ENCODE data around the gene SOAT2.
A peak's percentile ranks its signal among the peaks of the same experiment; 100 is the strongest.
"Not testable (repeated sequence)": the region's sequence is repeated elsewhere in the genome, so short reads cannot be mapped to it uniquely, and the experiment has no call there.

The SOAT2 gene

DNA sequence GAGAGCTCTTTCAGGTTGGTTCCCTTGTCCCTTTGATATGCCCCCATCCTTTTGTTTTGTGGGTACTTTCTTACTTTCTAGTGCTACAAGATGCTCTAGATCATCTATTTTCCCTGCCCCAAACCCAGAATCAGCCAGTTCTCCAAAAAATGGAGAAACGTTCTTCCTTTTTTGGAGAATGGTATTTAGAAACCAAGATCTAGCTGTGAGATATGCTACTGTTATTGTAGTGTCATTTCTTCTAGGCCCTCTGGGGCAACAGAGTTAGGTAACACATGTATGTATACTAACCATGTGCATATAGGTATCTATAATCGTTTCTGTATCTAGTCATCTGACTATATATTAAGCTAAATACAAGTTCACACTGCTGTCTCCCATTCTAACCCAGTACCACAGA is 12.7 kb upstream of the SOAT2 start:
- DNase-seq (ENCODE audit: low spot score): no peak
- Mint-ChIP-seq H3K27ac (no peak overlapping the region), H3K36me3 (ENCODE audit: low read depth) (no peaks in the 10 kb centered on the region), H3K9me3 (no peaks in the 10 kb centered on the region), H3K4me3 (no peak overlapping the region), H3K4me1 (ENCODE audit: low read depth) (peaks cover 3% of the 10 kb centered on the region), H3K27me3 (ENCODE audit: low read depth) (peaks cover 26% of the 10 kb centered on the region)

DNA sequence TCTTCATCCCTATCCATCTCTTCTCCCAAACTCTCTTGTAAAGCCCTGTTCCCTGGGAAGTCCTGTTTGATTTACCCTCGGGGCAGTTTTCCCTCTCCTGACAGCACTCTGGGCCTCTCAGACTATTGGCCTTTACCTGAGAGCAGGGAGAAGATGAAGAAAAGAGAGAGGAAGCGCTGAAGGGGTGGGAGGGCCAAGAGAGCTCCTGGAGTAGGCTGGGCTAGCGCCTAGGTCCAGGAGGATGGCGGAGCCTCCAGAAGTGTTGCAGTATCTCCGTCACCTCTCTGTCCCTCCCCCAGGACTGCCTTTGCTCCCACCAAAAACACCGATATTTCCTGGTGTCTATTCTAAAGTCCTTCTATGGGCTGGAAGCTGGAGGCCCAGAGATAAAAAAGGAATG is 11.5 kb upstream of the SOAT2 start:
- Mint-ChIP-seq H3K36me3 (ENCODE audit: low read depth) (no peaks in the 10 kb centered on the region), H3K27ac (no peak overlapping the region), H3K9me3 (no peaks in the 10 kb centered on the region), H3K4me3 (no peak overlapping the region), H3K27me3 (ENCODE audit: low read depth) (peaks cover 28% of the 10 kb centered on the region), H3K4me1 (ENCODE audit: low read depth) (peaks cover 3% of the 10 kb centered on the region)
- no peak for DNase-seq (ENCODE audit: low spot score)

DNA sequence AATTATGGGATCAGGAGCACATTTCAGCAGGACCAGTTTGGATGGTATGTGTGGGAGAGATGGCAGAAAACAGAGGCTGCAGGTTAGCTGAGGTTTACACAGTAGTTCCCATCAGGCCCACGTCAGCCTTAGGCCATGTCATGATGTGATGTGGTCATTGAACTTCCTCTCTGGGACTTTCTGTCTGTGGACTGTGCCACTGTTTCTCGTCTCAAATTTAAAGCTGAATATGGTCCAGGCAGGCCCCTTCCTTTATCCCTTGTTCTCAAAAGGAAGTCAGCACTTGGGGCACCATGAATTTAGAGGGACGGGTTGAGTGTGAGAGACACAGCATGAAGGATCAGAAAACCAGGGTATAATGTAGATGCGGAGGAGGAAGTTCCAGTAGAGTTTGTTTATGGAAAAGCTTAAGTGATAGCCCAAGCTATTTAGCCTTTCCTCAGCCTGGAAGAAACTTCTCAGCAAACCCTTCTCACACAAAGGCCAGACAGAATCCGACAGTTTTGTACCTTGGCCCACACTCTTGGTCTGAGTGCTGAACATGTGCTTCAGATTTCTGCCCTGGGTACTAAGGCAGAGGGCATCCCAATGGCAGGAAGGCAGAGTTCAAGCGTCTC is 9.4 kb upstream of the SOAT2 start:
- no peaks in the 10 kb centered on the region for H3K9me3 Mint-ChIP-seq
- peaks cover 24% of the 10 kb centered on the region for H3K27me3 Mint-ChIP-seq (ENCODE audit: low read depth)
- DNase-seq (ENCODE audit: low spot score): no peak
- H3K27ac Mint-ChIP-seq: no peak overlapping the region
- no peak overlapping the region for H3K4me3 Mint-ChIP-seq
- H3K4me1 Mint-ChIP-seq (ENCODE audit: low read depth): peaks cover 16% of the 10 kb centered on the region
- no peaks in the 10 kb centered on the region for H3K36me3 Mint-ChIP-seq (ENCODE audit: low read depth)

DNA sequence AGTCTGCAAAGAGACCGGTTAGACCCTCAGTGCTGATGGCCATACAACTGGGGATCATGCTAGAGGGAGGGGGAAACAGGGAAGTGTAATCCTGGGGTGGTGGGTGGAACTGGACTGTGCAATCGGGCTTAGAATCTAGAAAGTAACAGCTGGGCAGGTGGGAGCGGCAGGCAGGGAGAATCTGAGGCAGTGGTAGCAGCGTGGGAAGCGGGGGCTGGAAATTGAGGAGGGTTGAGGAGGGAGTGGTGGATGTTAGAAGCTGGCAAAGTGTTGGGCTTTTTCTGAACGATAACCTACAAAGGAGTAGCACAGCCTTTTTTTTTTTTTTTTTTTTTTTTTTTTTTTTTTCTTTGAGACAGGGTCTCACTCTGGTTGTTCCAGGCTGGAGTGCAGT is 8.9 kb upstream of the SOAT2 start:
- H3K9me3 Mint-ChIP-seq: no peaks in the 10 kb centered on the region
- no peak overlapping the region for H3K4me3 Mint-ChIP-seq
- peaks cover 24% of the 10 kb centered on the region for H3K27me3 Mint-ChIP-seq (ENCODE audit: low read depth)
- peaks cover 21% of the 10 kb centered on the region for H3K4me1 Mint-ChIP-seq (ENCODE audit: low read depth)
- no peak for DNase-seq (ENCODE audit: low spot score)
- H3K36me3 Mint-ChIP-seq (ENCODE audit: low read depth): no peaks in the 10 kb centered on the region
- no peak overlapping the region for H3K27ac Mint-ChIP-seq

DNA sequence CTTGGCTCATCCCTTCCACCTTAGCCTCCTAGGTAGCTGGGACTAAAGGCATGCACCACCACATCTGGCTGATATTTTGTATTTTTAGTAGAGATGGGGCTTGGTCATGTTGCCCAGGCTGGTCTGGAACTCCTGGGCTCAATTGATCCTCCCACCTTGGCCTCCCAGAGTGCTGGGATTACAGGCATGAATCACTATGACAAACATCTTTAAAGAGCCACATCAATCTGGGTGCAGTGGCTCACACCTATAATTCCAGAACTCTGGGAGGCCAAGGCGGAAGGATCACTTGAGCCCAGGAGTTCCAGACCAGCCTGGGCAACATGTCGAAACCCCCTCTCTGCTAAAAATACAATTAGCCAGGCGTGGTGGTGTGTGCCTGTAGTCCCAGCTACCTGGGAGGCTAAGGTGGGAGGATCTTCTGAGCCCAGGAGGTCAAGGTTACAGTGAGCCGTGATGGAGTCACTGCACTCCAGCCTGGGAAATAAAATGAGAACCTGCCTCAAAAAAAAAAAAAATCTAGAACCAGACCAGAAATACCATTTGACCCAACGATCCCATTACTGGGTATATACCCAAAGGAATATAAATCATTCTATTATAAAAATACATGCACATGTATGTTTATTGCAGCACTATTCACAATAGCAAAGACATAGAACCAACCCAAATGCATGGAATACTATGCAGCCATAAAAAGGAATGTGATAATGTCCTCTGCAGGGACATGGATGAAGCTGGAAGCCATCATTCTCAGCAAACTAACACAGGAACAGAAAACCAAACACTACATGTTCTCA is 8.3 kb upstream of the SOAT2 start:
- not testable (repeated sequence) for H3K4me3 Mint-ChIP-seq; H3K9me3 Mint-ChIP-seq; H3K36me3 Mint-ChIP-seq (ENCODE audit: low read depth); H3K27ac Mint-ChIP-seq; DNase-seq (ENCODE audit: low spot score)
- peaks cover 24% of the 10 kb centered on the region for H3K27me3 Mint-ChIP-seq (ENCODE audit: low read depth)
- peaks cover 22% of the 10 kb centered on the region for H3K4me1 Mint-ChIP-seq (ENCODE audit: low read depth)

DNA sequence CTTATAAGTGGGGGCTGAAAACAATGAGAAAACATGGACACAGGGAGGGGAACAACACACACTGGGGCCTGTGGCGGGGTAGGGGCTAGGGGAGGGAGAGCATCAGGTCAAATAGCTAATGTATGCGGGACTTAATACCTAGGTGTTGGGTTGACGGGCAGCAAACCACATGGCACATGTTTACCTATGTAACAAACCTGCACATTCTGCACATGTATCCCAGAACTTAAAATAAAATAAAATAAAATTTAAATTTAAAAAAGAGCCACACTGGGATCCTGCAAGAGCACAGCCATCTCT is 7.7 kb upstream of the SOAT2 start:
- not testable (repeated sequence) for H3K36me3 Mint-ChIP-seq (ENCODE audit: low read depth); H3K9me3 Mint-ChIP-seq; DNase-seq (ENCODE audit: low spot score); H3K4me3 Mint-ChIP-seq; H3K27ac Mint-ChIP-seq
- Mint-ChIP-seq H3K27me3 (ENCODE audit: low read depth) (peaks cover 22% of the 10 kb centered on the region), H3K4me1 (ENCODE audit: low read depth) (peaks cover 24% of the 10 kb centered on the region)

DNA sequence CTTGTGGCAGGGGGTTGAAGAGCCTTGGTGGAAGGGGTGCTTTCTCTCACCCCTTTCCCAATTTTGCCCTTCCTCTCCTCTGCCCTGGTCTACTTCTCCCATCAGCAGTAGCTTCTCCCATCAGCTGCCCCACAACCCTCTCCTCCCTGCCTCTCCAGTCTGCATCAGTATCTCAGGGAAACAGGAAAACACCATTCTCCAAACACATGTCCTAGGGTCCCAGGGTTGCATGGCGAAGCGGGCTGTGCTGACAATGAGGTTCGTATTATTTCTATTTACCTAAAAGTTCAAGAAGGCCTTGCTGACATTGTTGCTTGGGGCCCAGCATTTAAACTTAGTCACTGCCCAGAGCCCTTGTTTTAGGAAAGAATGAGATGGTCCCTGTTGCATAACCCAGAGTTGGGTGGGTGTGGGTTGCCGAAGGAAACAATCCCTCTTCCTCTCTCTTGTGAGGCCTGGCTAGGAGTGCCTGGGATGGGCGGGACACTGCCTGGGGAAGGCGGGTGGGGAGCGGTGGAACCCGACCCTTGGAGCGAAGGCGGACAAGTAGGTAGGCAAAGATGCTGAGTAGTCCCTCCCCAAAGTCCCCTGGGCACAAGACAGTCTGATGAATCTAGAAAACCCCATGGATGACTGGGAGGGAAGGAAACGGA is 7.1 kb upstream of the SOAT2 start:
- Mint-ChIP-seq H3K4me3 (no peak overlapping the region), H3K27ac (no peak overlapping the region), H3K36me3 (ENCODE audit: low read depth) (no peaks in the 10 kb centered on the region), H3K9me3 (no peaks in the 10 kb centered on the region), H3K27me3 (ENCODE audit: low read depth) (peaks cover 22% of the 10 kb centered on the region), H3K4me1 (ENCODE audit: low read depth) (peaks cover 25% of the 10 kb centered on the region)
- no peak for DNase-seq (ENCODE audit: low spot score)

DNA sequence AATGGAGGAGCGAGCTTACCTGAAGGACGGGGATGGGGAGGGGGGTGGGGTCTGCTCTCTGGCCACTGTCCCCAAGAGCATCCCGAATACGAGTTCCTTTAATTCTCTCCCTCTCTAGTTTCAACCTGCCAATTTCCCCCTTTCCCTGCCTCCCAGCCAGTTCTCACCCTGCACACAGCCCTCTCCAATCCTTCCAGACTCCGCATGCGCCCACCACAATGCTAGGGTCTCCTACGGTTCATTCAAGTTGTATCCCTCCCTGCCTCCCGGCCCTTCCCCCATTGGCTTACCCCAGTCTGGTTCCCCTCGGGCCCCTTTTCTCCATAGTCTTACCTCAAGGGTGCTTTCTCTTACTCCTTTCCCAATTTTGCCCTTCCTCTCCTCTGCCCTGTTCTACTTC is 6.5 kb upstream of the SOAT2 start:
- H3K27ac Mint-ChIP-seq: no peak overlapping the region

DNA sequence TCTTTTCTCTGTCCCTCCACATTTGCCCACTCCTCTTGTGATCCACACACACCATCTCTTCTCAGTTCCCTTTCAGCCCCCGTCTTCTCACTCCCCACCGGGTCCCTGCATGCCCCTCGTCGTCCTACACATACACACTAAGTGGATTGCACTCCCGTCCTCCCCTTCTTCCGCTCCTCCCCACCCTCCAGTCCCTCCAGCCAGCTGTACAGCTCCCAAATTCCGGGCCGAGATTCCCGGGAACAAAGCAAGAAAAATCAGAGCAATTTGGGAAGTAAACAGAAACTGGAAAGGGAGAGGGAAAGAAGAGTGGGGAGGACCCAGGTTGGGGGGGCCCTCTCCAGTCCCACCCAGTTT is 6.1 kb upstream of the SOAT2 start:
- no peak for DNase-seq (ENCODE audit: low spot score)
- no peaks in the 10 kb centered on the region for H3K36me3 Mint-ChIP-seq (ENCODE audit: low read depth)
- H3K27me3 Mint-ChIP-seq (ENCODE audit: low read depth): peaks cover 18% of the 10 kb centered on the region
- H3K4me1 Mint-ChIP-seq (ENCODE audit: low read depth): peaks cover 27% of the 10 kb centered on the region
- no peak overlapping the region for H3K27ac Mint-ChIP-seq
- H3K4me3 Mint-ChIP-seq: peak overlapping the region; percentile 65
- H3K9me3 Mint-ChIP-seq: no peaks in the 10 kb centered on the region

More for the DNA sequence above, 6.5 kb upstream of the SOAT2 start:
- Mint-ChIP-seq H3K4me1 (ENCODE audit: low read depth) (peaks cover 25% of the 10 kb centered on the region), H3K27me3 (ENCODE audit: low read depth) (peaks cover 20% of the 10 kb centered on the region), H3K9me3 (no peaks in the 10 kb centered on the region), H3K4me3 (peak overlapping the region; percentile 65), H3K36me3 (ENCODE audit: low read depth) (no peaks in the 10 kb centered on the region)
- no peak for DNase-seq (ENCODE audit: low spot score)

DNA sequence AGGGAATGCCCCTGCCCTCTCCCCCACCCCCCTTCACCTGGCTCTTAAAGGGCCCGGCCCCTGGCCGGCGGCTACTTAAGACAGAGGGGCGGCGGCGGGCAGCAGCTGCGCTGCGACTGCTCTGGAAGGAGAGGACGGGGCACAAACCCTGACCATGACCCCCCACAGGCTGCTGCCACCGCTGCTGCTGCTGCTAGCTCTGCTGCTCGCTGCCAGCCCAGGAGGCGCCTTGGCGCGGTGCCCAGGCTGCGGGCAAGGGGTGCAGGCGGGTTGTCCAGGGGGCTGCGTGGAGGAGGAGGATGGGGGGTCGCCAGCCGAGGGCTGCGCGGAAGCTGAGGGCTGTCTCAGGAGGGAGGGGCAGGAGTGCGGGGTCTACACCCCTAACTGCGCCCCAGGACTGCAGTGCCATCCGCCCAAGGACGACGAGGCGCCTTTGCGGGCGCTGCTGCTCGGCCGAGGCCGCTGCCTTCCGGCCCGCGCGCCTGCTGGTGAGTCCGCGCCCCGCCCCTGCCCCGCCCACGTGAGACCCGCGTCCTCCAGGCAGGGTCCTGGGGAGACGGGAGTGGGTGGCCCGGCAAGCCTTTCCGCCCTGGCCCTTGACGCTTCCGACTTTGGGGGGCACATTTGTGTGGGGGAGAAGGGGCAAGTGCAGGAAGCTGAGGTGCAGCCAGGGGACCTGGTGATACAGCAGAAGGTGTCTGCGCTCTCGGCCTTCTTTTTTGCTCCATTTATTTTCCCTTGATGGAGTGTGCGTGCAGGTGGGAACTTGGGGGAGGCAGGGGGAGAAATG is 5.5 kb upstream of the SOAT2 start, which contains the start of gene IGFBP6:
TSS of gene IGFBP6 (plus strand) at position 104 of the 790 bp plus-strand sequence. CDS start at position 155, 51 bp downstream.
- Mint-ChIP-seq H3K36me3 (ENCODE audit: low read depth) (no peaks in the 10 kb centered on the region), H3K9me3 (no peaks in the 10 kb centered on the region), H3K27ac (peak within 1 kb of the TSS; percentile 68), H3K27me3 (ENCODE audit: low read depth) (peaks cover 18% of the 10 kb centered on the region), H3K4me3 (peak within 1 kb of the TSS; percentile 83), H3K4me1 (ENCODE audit: low read depth) (peaks cover 31% of the 10 kb centered on the region)
- DNase-seq (ENCODE audit: low spot score): peak; percentile 66

DNA sequence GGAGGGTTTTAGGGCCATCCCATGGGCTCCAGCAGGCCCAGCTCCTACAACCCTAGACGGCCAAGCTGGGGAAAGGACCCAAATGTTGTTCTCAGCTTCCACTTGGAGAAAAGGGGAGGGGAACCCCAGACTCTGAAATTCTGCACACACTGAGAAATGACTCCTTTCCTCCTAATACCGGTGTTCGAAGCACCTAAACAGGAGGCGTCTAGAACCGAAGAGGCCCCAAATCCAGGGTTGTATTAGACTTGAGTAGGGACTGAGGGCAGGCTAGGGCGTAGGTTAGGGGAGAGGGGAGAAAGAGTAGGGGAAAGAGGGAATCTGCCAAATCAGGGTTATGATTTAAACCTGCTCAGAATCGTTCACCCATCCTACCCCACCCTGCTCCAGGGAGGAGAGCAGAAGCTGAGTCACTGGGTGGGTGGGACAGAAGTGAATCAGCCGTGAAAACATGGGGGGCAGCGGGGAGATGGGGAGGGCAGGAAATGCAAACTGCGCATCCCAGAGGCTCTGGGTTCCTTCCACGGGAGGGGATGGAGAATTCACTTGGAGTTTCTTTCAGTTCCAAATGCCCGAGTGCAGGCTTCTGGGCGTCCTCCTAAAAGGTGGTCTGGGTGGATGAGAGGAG is 4.8 kb upstream of the SOAT2 start:
- no peaks in the 10 kb centered on the region for H3K9me3 Mint-ChIP-seq
- peak overlapping the region; percentile 68 for H3K27ac Mint-ChIP-seq
- peak overlapping the region; percentile 83 for H3K4me3 Mint-ChIP-seq
- H3K4me1 Mint-ChIP-seq (ENCODE audit: low read depth): peaks cover 37% of the 10 kb centered on the region
- DNase-seq (ENCODE audit: low spot score): no peak
- no peaks in the 10 kb centered on the region for H3K36me3 Mint-ChIP-seq (ENCODE audit: low read depth)
- H3K27me3 Mint-ChIP-seq (ENCODE audit: low read depth): peaks cover 18% of the 10 kb centered on the region

DNA sequence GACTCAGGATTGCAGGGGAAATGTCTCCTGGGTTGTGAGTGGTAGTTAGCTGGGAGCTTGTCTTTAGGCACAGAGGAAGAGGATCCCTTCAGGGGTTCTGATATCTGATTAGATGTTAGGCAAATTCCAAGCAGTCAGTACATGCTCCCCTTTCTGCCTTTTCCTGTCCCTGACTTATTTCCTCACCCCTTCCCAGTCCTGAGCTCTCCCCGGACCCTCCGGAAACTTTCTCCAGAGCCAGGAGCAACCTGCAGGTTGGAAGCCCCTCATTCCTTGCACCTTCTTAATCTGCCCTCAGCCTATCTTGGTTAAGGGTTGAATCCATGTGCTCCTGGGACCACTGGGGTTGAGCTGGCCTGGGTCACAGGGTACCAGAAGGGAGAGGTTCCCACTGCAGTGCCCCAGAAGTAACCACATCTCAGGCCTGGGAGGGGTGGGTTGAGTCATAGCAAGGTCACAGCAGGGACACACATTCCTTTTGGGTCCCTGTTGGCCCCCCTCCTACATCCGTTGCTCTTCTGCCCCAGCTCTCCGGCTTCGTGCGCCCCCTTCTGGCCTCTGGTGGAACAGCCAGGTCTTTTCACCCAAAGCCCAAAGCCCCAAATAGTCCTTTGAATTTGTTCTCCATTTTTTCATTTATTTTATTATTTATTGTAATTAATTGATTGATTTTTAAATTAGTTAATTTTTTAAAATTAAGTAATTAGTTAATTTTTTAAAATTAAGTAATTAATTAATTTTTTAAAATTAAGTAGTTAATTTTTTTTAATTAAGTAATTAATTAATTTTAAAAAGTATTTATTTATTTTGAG is 4.0 kb upstream of the SOAT2 start:
- DNase-seq (ENCODE audit: low spot score): peak; percentile 82
- peak overlapping the region; percentile 55 for H3K27ac Mint-ChIP-seq
- H3K27me3 Mint-ChIP-seq (ENCODE audit: low read depth): peaks cover 18% of the 10 kb centered on the region
- peak overlapping the region; percentile 83 for H3K4me3 Mint-ChIP-seq
- no peaks in the 10 kb centered on the region for H3K36me3 Mint-ChIP-seq (ENCODE audit: low read depth)
- H3K9me3 Mint-ChIP-seq: no peaks in the 10 kb centered on the region
- H3K4me1 Mint-ChIP-seq (ENCODE audit: low read depth): peaks cover 42% of the 10 kb centered on the region
